ENCODE results near the gene DAB2.
"Not testable (repeated sequence)": the region's sequence is repeated elsewhere in the genome, so short reads cannot be mapped to it uniquely, and the experiment has no call there.

The DAB2 gene

DNA sequence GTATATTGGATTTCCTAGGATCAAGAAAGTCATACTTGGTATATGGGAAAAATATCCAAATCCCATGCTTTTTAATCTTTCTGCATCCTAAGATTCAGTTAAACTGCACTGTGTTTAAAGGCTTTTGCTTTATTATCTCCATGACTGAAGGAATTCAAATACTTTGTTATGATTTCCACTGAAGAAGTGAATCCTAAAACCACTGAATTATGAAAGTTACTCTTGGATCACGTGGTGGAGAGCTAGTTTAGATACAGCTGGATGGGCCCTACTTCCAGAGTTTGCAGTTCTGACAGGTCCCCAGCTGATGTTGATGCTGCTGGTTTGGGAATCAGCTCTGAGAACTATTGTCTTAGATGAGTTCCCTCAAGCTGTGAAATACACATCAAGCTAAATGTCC, 5.0 kb downstream of the DAB2 start:
- no peak for ATAC-seq

GRCh38 chr5:39417979-39418378, 6.8 kb downstream of the DAB2 start:
- no peak for ATAC-seq

- no peak for ATAC-seq
These were observed 9.6 kb downstream of the DAB2 start for GRCh38 chr5:39415201-39415600.

- ATAC-seq = no peak
These were observed 10.4 kb downstream of the DAB2 start for GRCh38 chr5:39414426-39414825.

DNA sequence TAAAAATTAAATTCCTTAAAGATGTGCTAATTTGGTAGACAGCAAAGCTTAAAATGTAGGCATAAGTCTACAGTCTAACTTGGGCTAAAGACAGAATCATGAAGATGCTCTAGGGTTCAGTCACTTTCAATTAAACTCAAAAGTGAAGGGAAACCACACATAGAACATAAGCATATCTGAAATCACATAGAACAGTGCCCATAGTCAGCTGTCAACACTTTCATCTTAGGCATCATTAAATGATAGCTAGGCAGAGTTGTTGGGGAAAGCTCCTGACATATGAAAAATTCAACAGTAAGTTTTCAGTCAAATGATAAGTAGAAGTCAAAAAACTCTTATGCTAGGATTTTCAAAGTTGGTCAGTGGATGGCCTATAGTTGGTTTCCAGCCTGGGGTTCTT, 11.0 kb downstream of the DAB2 start:
- no peak for ATAC-seq

DNA sequence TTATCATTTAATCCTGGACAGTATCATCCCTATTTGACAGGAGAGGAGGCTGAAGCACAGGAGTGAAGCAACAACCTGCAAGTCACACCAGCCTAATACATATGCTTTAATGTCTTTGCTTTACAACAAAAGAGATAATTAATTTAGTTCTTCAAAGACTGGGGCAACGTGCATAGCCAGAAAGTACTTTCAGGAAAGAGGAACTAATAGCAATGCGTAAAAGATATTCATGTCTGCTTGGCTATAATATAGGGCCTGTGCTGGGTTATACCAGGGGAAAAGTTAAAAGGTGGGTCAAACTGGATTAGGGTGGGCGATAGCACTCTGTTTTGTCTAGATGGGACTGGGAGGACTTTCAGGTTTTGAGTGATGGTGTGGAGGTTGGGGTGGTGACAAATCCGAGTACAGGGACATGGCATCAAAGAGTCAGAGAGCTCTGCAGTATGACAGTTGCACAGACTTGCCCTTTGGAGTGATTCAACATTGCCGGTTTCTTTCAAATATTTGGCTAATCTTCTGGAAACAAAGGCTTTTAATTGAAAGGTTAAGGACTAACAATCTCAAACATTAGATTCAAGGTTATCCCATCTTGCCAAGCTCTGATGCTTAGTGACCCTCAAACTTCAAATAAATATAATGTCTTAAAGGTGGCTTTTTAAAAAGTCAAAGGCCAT, 11.9 kb downstream of the DAB2 start:
- ATAC-seq = no peak

- no peak for ATAC-seq
These were observed 12.8 kb downstream of the DAB2 start for GRCh38 chr5:39411985-39412384.

GRCh38 chr5:39411061-39411460, 13.7 kb downstream of the DAB2 start:
- no peak for ATAC-seq

DNA sequence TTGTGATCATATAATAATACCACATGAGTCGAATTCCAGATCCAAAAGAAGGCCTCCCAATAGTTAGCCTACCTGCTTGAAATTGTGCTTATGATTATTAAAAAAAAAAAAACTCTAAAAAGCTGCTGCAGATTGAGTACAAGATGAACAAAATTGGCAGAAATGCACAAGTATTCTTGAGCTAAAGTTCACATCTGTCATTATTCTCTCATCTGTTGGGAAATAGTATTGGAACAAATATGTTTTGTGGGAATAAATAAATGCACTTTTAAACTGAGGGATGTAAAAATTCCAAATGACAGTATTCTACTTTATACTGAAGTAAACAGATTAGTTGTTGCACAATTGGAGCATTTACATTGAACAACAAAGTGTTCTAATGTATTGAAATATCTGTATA, 15.7 kb downstream of the DAB2 start:
- ATAC-seq = no peak

DNA sequence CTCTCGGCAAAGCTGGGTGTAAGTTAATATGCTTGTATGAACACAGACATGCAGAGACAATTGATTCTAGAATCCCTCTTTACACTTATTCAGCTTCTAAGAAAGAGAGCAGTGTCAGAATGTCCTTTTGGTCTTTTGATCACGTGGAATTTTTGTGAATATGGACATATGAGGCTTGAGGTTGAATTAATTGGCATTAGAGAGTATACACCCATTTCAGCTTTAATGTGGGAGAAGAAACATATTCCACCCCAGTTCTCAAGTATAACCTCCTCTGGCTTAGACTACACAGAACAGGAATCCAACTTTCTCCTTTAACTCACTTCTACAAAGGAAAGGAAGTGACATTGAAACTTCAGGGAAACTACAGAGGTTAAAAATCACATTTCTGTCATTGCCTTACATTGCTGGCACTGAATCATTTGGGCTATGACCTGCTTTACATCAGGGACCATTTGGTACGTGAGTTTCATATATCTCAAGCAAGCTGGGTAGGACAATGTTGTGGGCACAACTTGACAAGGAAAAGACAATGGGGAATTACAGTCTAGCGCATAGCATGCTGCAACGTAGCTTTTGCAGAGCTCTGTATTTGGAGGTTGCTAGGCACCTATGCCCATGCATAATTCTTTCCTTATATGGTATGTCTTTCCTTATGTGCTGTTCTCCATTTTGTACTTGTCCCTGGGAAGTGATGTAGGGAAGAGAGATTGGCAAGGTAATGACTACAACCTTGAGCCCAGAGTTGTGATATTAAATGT, 19.5 kb downstream of the DAB2 start:
- no peak for ATAC-seq

DNA sequence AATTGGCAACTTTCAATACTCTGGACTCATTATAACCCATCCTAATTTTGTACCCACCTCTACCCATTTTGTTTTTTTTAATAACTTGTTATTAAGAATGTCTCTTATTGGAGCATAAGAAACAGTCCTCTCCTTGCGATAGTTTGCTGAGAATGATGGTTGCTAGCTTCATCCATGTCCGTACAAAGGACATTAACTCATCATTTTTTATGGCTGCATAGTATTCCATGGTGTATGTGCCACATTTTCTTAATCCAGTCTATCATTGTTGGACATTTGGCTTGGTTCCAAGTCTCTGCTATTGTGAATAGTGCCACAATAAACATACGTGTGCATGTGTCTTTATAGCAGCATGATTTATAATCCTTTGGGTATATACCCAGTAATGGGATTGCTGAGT, 21.0 kb downstream of the DAB2 start:
- not testable (repeated sequence) for ATAC-seq

DNA sequence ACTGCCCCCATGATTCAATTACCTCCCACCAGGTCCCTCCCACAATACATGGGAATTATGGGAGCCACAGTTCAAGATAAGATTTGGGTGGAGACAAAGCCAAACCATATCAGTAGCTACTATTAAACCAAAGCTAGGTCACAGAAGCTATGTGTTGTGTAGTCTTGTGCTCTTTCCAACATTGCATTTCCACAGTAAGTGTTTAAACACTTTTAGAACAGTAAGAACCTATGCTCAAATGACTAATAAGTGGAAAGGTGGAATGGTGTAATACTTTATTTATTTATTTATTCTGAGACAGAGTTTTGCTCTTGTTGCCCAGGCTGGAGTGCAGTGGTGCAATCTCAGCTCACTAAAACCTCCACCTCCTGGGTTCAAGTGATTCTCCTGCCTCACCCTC, 22.6 kb downstream of the DAB2 start:
- ATAC-seq = not testable (repeated sequence)

DNA sequence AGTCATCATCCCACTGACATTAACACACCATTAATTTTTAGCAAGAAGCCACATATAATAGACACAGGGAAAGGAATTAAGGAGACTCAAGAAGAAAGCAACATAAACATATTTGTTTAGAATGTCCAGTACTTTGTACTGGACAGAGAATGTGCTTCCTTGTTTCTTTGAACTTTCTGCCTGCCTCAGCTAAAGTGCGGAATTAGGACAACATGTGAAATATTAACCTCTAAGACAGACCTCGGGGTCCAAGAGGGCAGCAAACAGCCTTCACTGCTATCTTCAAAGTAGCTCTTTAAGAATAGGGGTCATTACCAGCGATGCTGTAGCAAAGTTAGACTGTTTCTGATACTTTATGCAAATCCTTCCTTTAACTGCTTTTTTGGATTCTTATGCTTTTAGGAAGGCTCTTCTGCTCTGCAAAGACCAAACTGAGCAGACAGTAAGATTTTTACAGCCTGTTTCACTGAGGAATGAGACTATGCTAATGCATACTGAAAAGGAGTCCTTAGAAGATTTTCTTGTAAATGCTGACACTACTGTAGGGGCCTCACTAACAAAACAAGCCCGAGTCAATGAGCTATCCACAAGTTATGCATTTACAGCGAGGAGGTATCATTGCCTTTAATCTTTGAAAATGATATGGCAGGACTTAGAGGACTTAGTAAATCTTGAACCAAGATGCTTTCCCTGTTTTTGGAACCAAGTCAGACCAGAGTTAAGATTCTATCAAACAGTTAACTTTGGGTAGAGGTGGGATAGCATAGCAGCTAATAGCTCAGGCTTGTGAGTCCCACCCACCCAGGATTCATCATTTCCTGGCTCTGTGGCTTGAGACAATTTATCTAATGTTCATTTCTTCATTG, 23.8 kb downstream of the DAB2 start:
- ATAC-seq = no peak

GRCh38 chr5:39399135-39400036, 25.4 kb downstream of the DAB2 start:
- peak in 1 of 2 donors; percentile 33 for ATAC-seq

DNA sequence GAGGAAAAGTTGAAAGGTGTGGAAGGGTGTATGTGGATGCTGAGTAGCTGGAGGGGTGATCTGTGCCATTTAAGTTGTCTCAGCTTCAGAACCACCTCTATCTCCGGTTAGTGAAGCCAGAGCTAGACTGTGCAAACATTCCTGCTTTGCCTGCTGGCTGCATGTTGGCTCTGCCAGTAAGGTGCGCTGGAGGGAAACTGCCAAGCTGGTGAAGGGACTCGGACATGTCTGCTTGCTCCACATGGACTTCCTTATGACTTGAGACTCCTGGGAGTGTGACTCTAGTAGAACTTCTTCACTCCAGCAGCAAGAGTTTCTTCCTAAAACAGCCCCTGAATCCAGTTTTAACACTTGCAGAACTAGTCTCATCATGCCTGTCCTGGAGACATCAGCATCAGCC, 27.9 kb downstream of the DAB2 start:
- no peak for ATAC-seq

- ATAC-seq = no peak
These were observed 29.3 kb downstream of the DAB2 start for GRCh38 chr5:39395521-39395920.

GRCh38 chr5:39394946-39395345, 29.8 kb downstream of the DAB2 start:
- ATAC-seq = no peak

- ATAC-seq = no peak
These were observed 33.8 kb downstream of the DAB2 start for GRCh38 chr5:39390945-39391344.

DNA sequence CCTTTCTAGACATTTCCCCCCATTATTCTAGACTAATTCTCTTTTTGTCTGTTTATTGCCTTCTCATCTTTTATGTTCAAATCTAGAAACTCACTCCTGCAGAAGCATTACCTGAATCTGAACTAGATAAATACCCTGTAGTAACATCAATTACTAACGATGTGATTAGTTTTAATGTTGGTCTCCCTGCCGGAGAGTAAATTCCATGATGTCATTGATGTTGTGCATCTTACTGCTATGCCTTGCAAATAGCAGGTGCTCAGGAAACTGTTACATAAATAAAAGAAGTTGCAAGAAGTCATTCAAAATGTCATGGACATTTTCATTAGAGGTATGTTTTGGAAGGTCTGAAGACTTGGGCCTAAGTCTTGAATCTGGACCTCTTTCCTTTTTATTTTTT, 37.5 kb downstream of the DAB2 start:
- ATAC-seq = no peak

GRCh38 chr5:39384271-39384670, 40.5 kb downstream of the DAB2 start:
- no peak for ATAC-seq

DNA sequence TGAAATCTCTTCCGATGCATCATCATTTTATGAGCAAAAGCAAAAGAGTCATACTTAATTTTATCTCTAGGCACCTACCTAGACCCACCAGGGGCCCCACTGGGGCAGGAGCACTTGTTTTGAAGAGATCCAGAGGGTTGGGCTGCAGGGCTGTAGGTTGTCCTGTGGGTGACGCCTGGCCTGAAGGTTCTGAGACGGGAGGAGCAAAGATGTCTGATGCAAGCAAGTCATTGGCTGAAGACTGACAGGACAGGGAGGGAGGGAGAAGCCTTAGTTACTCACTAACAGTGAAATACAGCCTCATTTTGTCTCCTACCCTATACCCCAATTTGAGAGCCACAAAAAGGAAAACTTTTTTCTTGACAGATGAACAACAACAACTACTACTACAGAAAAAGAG, 43.4 kb downstream of the DAB2 start:
- ATAC-seq = no peak

DNA sequence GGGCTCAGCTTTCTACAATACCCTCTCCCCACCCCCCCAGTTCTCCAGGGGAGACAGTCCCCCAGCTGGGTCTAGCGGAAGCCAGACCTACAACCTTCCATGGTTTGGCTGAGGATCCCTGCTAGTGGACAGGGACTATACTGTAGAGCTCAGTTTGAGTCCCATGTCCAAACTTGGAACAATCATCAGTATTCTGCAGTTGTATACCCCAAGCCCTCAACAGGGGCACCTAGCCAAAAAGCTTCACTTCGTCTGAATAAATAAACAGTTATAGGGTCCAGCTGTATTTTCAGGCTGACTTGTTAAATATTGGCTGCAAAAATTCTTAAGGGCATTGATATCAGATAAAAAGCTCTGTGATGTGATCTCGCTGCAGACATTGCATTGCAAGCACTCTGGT, 45.1 kb downstream of the DAB2 start:
- no peak for ATAC-seq

- ATAC-seq = no peak
These were observed 47.2 kb downstream of the DAB2 start for GRCh38 chr5:39377613-39378012.

All from activated CD4-positive, CD25-positive, alpha-beta regulatory T cell treated with anti-CD3 and anti-CD28 coated beads, Interleukin-2, amount 50 U/mL, for 24 hours (primary cell).